Neural cell (in vitro differentiated cells): ENCODE data around the gene FCGR3B.
"Not testable (repeated sequence)": the region's sequence is repeated elsewhere in the genome, so short reads cannot be mapped to it uniquely, and the experiment has no call there.

Experiments
- EZH2 ChIP-seq: fragments of 200-600, 300-800 bp; shearing (Covaris generic), sonication (generic); IDR thresholded peaks from 2 replicates; pipeline ENCODE4 v1.6.1; 2014; ENCODE audit warnings: antibody characterized with exemption, low read length, borderline replicate concordance, mild to moderate bottlenecking; ENCODE audit not compliant: insufficient read depth, poor library complexity, severe bottlenecking
- POLR2AphosphoS5 ChIP-seq: IDR thresholded peaks from 2 replicates; pipeline ENCODE4 v1.6.1; 2012
- TF ChIP-seq, protein P1 (sequence below): fragments of 450-650 bp; IDR thresholded peaks from 2 replicates; pipeline ENCODE4 v1.5.1; 2014; ENCODE audit warnings: antibody characterized with exemption, mild to moderate bottlenecking, moderate library complexity; ENCODE audit not compliant: poor library complexity, severe bottlenecking
- TF ChIP-seq, protein P2 (sequence below): IDR thresholded peaks from 2 replicates; pipeline ENCODE4 v1.6.1; 2012; ENCODE audit warnings: borderline replicate concordance

DNA sequence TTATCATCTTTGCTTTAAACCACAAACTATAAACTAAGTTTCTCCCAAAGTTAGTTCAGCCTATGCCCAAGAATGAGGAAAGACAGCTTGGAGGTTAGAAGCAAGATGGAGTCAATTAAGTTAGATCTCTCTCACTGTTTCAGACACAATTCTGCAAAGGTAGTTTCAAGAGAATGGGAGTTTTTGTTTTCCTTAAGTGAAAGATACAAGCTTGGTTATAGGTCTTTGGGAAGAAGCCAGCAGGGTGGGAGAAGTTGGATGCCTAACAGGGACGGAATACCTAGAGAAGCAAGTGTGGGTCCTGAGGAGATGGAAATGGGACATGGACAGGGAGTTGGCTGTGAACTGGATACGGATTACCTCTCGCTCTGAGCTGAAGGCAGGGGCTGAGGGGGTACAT is 6.0 kb upstream of the FCGR3B start:
- TF ChIP-seq, protein P1, sequence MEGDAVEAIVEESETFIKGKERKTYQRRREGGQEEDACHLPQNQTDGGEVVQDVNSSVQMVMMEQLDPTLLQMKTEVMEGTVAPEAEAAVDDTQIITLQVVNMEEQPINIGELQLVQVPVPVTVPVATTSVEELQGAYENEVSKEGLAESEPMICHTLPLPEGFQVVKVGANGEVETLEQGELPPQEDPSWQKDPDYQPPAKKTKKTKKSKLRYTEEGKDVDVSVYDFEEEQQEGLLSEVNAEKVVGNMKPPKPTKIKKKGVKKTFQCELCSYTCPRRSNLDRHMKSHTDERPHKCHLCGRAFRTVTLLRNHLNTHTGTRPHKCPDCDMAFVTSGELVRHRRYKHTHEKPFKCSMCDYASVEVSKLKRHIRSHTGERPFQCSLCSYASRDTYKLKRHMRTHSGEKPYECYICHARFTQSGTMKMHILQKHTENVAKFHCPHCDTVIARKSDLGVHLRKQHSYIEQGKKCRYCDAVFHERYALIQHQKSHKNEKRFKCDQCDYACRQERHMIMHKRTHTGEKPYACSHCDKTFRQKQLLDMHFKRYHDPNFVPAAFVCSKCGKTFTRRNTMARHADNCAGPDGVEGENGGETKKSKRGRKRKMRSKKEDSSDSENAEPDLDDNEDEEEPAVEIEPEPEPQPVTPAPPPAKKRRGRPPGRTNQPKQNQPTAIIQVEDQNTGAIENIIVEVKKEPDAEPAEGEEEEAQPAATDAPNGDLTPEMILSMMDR = not testable (repeated sequence)
- not testable (repeated sequence) for TF ChIP-seq POLR2AphosphoS5, EZH2
- TF ChIP-seq, protein P2, sequence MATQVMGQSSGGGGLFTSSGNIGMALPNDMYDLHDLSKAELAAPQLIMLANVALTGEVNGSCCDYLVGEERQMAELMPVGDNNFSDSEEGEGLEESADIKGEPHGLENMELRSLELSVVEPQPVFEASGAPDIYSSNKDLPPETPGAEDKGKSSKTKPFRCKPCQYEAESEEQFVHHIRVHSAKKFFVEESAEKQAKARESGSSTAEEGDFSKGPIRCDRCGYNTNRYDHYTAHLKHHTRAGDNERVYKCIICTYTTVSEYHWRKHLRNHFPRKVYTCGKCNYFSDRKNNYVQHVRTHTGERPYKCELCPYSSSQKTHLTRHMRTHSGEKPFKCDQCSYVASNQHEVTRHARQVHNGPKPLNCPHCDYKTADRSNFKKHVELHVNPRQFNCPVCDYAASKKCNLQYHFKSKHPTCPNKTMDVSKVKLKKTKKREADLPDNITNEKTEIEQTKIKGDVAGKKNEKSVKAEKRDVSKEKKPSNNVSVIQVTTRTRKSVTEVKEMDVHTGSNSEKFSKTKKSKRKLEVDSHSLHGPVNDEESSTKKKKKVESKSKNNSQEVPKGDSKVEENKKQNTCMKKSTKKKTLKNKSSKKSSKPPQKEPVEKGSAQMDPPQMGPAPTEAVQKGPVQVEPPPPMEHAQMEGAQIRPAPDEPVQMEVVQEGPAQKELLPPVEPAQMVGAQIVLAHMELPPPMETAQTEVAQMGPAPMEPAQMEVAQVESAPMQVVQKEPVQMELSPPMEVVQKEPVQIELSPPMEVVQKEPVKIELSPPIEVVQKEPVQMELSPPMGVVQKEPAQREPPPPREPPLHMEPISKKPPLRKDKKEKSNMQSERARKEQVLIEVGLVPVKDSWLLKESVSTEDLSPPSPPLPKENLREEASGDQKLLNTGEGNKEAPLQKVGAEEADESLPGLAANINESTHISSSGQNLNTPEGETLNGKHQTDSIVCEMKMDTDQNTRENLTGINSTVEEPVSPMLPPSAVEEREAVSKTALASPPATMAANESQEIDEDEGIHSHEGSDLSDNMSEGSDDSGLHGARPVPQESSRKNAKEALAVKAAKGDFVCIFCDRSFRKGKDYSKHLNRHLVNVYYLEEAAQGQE = not testable (repeated sequence)
